Esophagus muscularis mucosa (tissue), 4 donors: ENCODE data around the gene PPFIA4. TPM values are rescaled to one million over a fixed set of nuclear protein-coding genes. Genes with fewer than 3 reads are reported as not detected.

Experiments
- DNase-seq: peaks from one replicate; pipeline ENCODE4 v3.0.0-alpha.2; 2017; ENCODE audit errors: extremely low spot score
- H3K27ac ChIP-seq, 4 donors: fragments of 200-600 bp; sonication (generic); replicated peaks in 1 of 4; 1 replicate in 3 of 4; 2 replicates in 1 of 4; pipeline ENCODE4 v1.5.1; 2016 to 2019; ENCODE audit warnings: mild to moderate bottlenecking in 1 of 4
- H3K27me3 ChIP-seq, 4 donors: fragments of 200-600 bp; sonication (generic); one replicate each; pipeline versions ENCODE4 v1.5.1 to v1.6.0; 2016 to 2019
- H3K36me3 ChIP-seq, 4 donors: fragments of 200-600 bp; sonication (generic); one replicate each; pipeline ENCODE4 v1.5.1; 2016 to 2019
- H3K4me1 ChIP-seq, 4 donors: fragments of 200-600 bp; sonication (generic); one replicate each; pipeline ENCODE4 v1.5.1; 2016 to 2019
- H3K4me3 ChIP-seq, 4 donors: fragments of 200-600 bp; sonication (generic); 1 replicate in 2 of 4; 2 replicates in 2 of 4; pipeline ENCODE4 v1.5.1; 2016 to 2019; ENCODE audit warnings: mild to moderate bottlenecking in 4 of 4, moderate library complexity in 1 of 4
- H3K9me3 ChIP-seq, 4 donors: fragments of 200-600 bp; sonication (generic); 1 replicate in 3 of 4; 2 replicates in 1 of 4; pipeline ENCODE4 v1.5.1; 2016 to 2019
- EP300 ChIP-seq: sonication (generic); formaldehyde crosslinking; IDR thresholded peaks from one replicate; pipeline ENCODE4 v1.6.1; 2017; ENCODE audit warnings: antibody characterized with exemption
- POLR2A ChIP-seq: fragments of 450-650 bp; IDR thresholded peaks from one replicate; pipeline ENCODE4 v1.6.1; 2017; ENCODE audit warnings: antibody characterized with exemption, moderate library complexity, mild to moderate bottlenecking, low read depth
- POLR2AphosphoS5 ChIP-seq, 2 donors: sonication (generic); formaldehyde crosslinking; IDR thresholded peaks; one replicate each; pipeline ENCODE4 v1.6.1; 2017; ENCODE audit warnings: antibody characterized with exemption in 2 of 2
- WGBS: methylation state at CpG from one replicate; pipeline ENCODE4 v1.1.5; 2018; 5-methylcytosine and 5-hydroxymethylcytosine counted together
- intact Hi-C: fragments of 100-400 bp; cut with DNase I; formaldehyde crosslinking; loops from one replicate; pipeline ENCODE4 v1.15.1; 2023
- total RNA-seq, 4 donors: library from RNA; depleted of rRNA; stranded (reverse); fragments of >200 nt; gene quantifications; one replicate each; pipeline versions ENCODE4 v1.1.0 to v1.2.1, GENCODE V29; 2016
- TF ChIP-seq, protein P1 (sequence below), 3 experiments: fragments of 200-600 bp in 2 of 3; fragments of 450-650 bp in 1 of 3; sonication (generic) in 2 of 3; IDR thresholded peaks; one replicate each; pipeline ENCODE4 v1.5.1; 2017 to 2019; ENCODE audit warnings: antibody characterized with exemption in 3 of 3, mild to moderate bottlenecking in 2 of 3, moderate library complexity in 1 of 3

Gene PPFIA4
- total RNA-seq, 4 donors from 2014 or later: 0.42 to 1.6 (median 1.1) TPM

GRCh38 chr1:203055161-203055799 lies 29.0 kb downstream of the PPFIA4 start:
- 95% methylated on average over 15 of the region's 24 CpGs for WGBS
- H3K36me3 ChIP-seq: peaks cover 0 to 14% (median 5%) of the 10 kb centered on the region in 4 donors
- TF ChIP-seq POLR2A (no peak), POLR2AphosphoS5 (IDR thresholded peaks at IDR 0.05) (no peak), EP300 (no peak)
- TF ChIP-seq, protein P1, sequence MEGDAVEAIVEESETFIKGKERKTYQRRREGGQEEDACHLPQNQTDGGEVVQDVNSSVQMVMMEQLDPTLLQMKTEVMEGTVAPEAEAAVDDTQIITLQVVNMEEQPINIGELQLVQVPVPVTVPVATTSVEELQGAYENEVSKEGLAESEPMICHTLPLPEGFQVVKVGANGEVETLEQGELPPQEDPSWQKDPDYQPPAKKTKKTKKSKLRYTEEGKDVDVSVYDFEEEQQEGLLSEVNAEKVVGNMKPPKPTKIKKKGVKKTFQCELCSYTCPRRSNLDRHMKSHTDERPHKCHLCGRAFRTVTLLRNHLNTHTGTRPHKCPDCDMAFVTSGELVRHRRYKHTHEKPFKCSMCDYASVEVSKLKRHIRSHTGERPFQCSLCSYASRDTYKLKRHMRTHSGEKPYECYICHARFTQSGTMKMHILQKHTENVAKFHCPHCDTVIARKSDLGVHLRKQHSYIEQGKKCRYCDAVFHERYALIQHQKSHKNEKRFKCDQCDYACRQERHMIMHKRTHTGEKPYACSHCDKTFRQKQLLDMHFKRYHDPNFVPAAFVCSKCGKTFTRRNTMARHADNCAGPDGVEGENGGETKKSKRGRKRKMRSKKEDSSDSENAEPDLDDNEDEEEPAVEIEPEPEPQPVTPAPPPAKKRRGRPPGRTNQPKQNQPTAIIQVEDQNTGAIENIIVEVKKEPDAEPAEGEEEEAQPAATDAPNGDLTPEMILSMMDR (IDR thresholded peaks at IDR 0.05): no peak
- no peaks in the 10 kb centered on the region for H3K9me3 ChIP-seq
- no peaks in the 10 kb centered on the region for H3K4me1 ChIP-seq
- H3K27me3 ChIP-seq: no peaks in the 10 kb centered on the region
- no peak overlapping the region for H3K27ac ChIP-seq
- no peak overlapping the region for H3K4me3 ChIP-seq
- intact Hi-C loops: no loop called here
- DNase-seq: no peak

- no peak for DNase-seq
- WGBS: 100% methylated on average over 5 of the region's 7 CpGs
- peaks cover 0 to 13% (median 5%) of the 10 kb centered on the region in 4 donors for H3K36me3 ChIP-seq
- TF ChIP-seq, protein P1 (IDR thresholded peaks at IDR 0.05): no peak
- TF ChIP-seq POLR2A: no peak
- no peaks in the 10 kb centered on the region for H3K27me3 ChIP-seq
- no peaks in the 10 kb centered on the region for H3K4me1 ChIP-seq
- H3K27ac ChIP-seq: no peak overlapping the region
- intact Hi-C loops: no loop called here
- no peak overlapping the region for H3K4me3 ChIP-seq
- H3K9me3 ChIP-seq: no peaks in the 10 kb centered on the region
Measured at GRCh38 chr1:203056012-203056411, 29.7 kb downstream of the PPFIA4 start.

DNA sequence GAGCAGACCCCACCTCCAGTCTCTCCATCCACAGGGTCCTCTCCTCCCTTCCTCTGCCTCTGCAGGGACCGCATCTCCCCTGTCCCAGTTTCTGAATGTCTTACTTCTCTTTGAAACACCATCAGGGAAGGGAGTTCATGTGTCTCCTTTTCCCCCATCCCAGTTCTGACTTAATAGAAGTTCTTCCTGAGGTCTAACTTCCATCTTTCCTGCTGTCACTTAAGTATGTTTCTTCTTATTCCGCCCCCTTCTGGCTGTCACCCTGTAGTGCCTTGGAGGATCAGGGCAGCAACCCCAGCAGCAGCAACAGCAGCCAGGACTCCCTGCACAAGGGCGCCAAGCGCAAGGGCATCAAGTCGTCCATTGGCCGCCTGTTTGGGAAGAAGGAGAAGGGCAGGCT lies 30.2 kb downstream of the PPFIA4 start:
- H3K4me3 ChIP-seq: no peak overlapping the region
- no peaks in the 10 kb centered on the region for H3K4me1 ChIP-seq
- no peak overlapping the region for H3K27ac ChIP-seq
- peaks cover 0 to 13% (median 5%) of the 10 kb centered on the region in 4 donors for H3K36me3 ChIP-seq
- TF ChIP-seq POLR2A (no peak), POLR2AphosphoS5 (IDR thresholded peaks at IDR 0.05) (no peak), EP300 (no peak)
- TF ChIP-seq, protein P1 (IDR thresholded peaks at IDR 0.05): no peak
- intact Hi-C loops: no loop called here
- no peaks in the 10 kb centered on the region for H3K9me3 ChIP-seq
- 98% methylated on average over 6 of the region's 6 CpGs for WGBS
- no peaks in the 10 kb centered on the region for H3K27me3 ChIP-seq
- no peak for DNase-seq

DNA sequence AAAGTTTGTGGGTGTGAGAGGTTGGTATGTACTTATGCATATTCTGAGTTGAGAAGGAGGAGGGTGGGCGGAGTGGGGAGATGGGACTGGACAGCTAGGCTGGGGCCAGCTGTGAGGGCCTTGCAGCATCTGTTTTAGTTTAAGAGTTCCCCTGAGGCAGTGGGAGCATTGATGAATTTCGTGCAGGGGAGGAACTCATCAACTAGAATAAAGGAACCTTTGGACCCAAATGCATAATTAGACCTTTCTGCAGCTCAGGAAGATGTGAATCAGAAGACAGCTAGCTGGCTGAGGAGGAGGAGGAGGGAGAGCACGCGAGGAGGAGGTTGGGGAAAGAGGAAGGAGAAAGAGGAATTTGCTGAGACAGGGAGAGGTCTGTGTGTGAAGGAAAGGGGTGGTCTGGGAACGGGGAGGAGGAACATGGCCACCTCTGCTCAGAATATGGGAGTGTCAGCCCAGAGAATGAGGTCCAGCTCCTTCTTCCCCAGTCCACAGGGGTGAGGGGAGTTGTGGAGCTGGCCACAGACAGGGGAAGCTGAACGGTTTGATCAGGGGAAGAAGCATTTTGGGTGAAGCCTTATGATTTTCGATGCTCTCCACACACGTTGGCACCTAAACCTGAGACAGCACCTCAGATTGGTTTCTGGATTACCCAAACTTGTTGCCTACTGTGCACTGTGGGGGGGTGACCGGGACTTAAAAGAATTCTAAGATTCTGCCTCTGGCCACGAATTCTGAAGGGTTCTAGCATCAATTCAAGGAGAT lies 31.8 kb downstream of the PPFIA4 start:
- no peak for DNase-seq
- Histone ChIP-seq H3K4me3 (no peak overlapping the region), H3K36me3 (peaks cover 0 to 13% (median 5%) of the 10 kb centered on the region in 4 donors), H3K9me3 (no peaks in the 10 kb centered on the region), H3K27me3 (no peaks in the 10 kb centered on the region), H3K4me1 (no peaks in the 10 kb centered on the region), H3K27ac (no peak overlapping the region)
- WGBS: 59% methylated on average over 10 of the region's 10 CpGs
- TF ChIP-seq EP300 (no peak), POLR2A (no peak), POLR2AphosphoS5 (IDR thresholded peaks at IDR 0.05) (no peak)
- TF ChIP-seq, protein P1 (IDR thresholded peaks at IDR 0.05): no peak
- intact Hi-C loops: no loop called here
